NCI-H510A (cell line): ENCODE measurements around the gene TMEM218.

Source experiments
- DNase-seq: peaks from one replicate; lab custom pipeline; 2025; lab: John Stamatoyannopoulos, UW

The TMEM218 gene

DNA sequence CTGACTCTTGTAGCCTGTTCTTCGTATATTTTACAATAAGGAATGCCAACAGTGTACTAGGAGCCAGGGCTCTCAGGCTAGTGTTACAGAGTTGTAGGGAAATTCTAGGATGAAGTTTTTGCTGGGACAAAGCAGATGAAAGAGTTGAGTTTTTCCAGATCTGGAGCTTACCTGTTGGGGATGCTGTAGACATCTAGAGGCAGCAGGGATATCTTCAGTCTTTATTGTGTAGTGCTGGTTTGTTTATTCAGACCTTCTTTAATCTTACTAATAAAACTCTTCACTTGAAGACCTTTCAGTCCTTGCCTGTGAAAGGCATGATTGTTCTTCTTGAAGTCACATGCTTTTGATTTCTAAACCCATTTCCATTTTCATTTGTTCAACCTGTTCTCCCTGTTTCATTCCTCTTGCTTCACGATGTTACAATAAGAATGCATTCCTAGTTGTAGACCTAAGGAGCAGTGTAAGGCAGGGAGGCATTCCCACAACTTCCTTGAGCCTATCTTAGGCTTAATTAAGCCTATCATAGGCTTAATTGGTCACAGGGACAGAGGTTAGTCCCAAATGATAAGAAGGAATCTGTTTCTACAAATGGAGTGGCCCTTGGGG is 56.2 kb downstream of the TMEM218 start:
- DNase-seq, result no peak

- no peak for DNase-seq
Observed at GRCh38 chr11:125053167-125053566, 58.3 kb downstream of the TMEM218 start.

GRCh38 chr11:125052047-125052446 is 59.4 kb downstream of the TMEM218 start:
- no peak for DNase-seq

DNA sequence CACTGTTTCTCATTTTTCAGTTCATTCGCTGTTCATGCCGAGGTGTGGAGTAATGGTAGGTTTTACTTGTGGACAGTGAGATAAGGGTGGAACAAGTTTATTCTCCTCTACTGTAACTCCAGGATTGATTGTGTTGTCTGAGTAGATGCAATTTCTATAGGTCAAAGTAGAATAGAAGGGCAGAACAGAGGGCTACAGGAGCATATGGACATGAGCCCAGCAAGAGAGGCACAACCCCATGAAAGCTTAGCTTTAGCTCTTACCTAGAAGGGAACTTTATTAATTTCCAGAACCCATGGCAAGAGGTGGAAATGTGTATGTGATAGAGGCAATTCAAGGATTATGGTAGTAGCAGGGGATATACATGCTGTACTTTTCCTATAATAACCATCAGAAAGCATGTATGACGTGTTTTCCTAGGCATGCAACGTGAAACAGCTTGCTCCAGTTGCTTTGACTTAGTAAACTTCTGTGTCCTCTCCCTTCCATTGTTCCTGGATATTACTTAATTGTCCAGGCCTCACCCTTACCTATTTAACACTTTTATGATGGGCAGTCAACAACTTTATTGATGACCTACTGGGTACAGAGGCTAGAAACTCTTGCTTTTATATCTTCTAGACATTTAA is 62.1 kb downstream of the TMEM218 start:
- no peak for DNase-seq
